ENCODE data around the gene FNIP1.

- TF ChIP-seq, protein P1, sequence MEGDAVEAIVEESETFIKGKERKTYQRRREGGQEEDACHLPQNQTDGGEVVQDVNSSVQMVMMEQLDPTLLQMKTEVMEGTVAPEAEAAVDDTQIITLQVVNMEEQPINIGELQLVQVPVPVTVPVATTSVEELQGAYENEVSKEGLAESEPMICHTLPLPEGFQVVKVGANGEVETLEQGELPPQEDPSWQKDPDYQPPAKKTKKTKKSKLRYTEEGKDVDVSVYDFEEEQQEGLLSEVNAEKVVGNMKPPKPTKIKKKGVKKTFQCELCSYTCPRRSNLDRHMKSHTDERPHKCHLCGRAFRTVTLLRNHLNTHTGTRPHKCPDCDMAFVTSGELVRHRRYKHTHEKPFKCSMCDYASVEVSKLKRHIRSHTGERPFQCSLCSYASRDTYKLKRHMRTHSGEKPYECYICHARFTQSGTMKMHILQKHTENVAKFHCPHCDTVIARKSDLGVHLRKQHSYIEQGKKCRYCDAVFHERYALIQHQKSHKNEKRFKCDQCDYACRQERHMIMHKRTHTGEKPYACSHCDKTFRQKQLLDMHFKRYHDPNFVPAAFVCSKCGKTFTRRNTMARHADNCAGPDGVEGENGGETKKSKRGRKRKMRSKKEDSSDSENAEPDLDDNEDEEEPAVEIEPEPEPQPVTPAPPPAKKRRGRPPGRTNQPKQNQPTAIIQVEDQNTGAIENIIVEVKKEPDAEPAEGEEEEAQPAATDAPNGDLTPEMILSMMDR (IDR thresholded peaks at IDR 0.05; ENCODE audit: low read length), result no peak
- no peak for TF ChIP-seq EZH2phosphoT487 (IDR thresholded peaks at IDR 0.05; ENCODE audit: low read length)
Measured at GRCh38 chr5:131622633-131623032, 174.2 kb downstream of the FNIP1 start.
